SK-N-MC (cell line): ENCODE results near the gene TBC1D1.

Experiments
- DNase-seq: peaks from one replicate; pipeline ENCODE4 v3.0.0-alpha.2; 2011; ENCODE audit warnings: low read depth, low spot score
- H3K27ac ChIP-seq: fragments of 200-600 bp; sonication (generic); 2 replicates; pipeline ENCODE4 v1.5.1; 2016; ENCODE audit warnings: mixed run types
- H3K36me3 ChIP-seq: fragments of 200-600 bp; sonication (generic); 2 replicates; pipeline ENCODE4 v1.6.1; 2017; ENCODE audit warnings: antibody characterized with exemption, low read length, mixed read lengths; ENCODE audit not compliant: insufficient read depth
- H3K4me3 ChIP-seq: fragments of 200-600 bp; sonication (generic); 2 replicates; pipeline ENCODE4 v1.5.1; 2016
- H3K9ac ChIP-seq: fragments of 200-600 bp; sonication (generic); 2 replicates; pipeline ENCODE4 v1.8.0; 2017; ENCODE audit warnings: mixed run types, mixed read lengths; ENCODE audit not compliant: insufficient read length
- H3K9me3 ChIP-seq: fragments of 200-600 bp; sonication (generic); 2 replicates; pipeline ENCODE4 v1.6.1; 2017; ENCODE audit warnings: low read depth, mild to moderate bottlenecking, antibody characterized with exemption, low read length, moderate library complexity, mixed read lengths
- EZH2 ChIP-seq: fragments of 200-600 bp; sonication (generic); IDR thresholded peaks from one replicate; pipeline ENCODE4 v1.6.1; 2017; ENCODE audit warnings: antibody characterized with exemption
- FOXP2 ChIP-seq: optimal IDR thresholded peaks from 2 replicates; pipeline ENCODE3; 2011; ENCODE audit warnings: mild to moderate bottlenecking, moderate library complexity; ENCODE audit not compliant: insufficient read depth; ENCODE audit errors: extremely low read length, control extremely low read depth
- POLR2AphosphoS5 ChIP-seq: IDR thresholded peaks from 2 replicates; pipeline ENCODE4 v1.6.1; 2012; ENCODE audit warnings: mild to moderate bottlenecking, low read depth, low read length, borderline replicate concordance

The TBC1D1 gene

DNA sequence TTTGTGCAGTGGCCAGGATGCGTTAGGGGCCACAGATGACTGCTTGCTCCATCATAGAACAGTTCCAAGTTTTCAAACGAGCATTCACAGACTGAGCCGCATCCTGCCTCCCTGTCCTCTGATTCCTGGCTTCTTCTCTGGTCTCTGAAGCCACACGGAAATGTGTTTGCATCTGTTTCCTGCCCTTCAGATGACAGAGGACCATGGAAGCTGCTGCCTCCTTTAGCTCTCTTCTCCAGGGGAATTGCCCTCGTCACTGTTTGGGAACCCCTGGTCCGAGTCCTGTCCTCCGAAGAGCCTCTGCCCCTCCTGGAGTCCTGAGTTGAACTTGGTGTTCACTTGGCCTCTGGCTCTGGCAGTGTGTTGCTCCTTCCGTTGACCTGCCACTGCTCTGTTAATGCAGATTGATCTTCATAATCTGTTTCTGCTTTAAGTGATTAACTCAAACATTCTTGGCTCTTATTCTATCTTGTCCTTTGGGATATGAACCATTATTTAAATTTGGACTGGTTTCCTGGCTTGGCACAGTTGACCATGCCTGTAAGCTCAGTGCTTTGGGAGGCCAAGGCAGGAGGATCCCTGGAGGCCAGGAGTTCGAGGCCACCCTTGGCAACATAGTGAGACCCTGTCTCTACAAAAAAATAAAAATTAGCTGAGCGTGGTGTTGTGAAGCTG is 165.3 kb downstream of the TBC1D1 start:
- no peaks in the 10 kb centered on the region for H3K9me3 ChIP-seq
- no peak overlapping the region for H3K27ac ChIP-seq
- H3K36me3 ChIP-seq: no peaks in the 10 kb centered on the region; the same call in 1 of the 2 replicates
- H3K4me3 ChIP-seq: no peak overlapping the region
- TF ChIP-seq EZH2 (no peak), POLR2AphosphoS5 (no peak), FOXP2 (no peak)
- DNase-seq: no peak
- no peak overlapping the region for H3K9ac ChIP-seq

- no peaks in the 10 kb centered on the region; the same call in 1 of the 2 replicates for H3K36me3 ChIP-seq
- H3K4me3 ChIP-seq: no peak overlapping the region
- no peak overlapping the region for H3K27ac ChIP-seq
- no peak overlapping the region for H3K9ac ChIP-seq
- no peak for DNase-seq
- TF ChIP-seq FOXP2 (no peak), POLR2AphosphoS5 (no peak), EZH2 (no peak)
- no peaks in the 10 kb centered on the region for H3K9me3 ChIP-seq
Observed at GRCh38 chr4:38058151-38058550, 167.3 kb downstream of the TBC1D1 start.

- no peaks in the 10 kb centered on the region for H3K36me3 ChIP-seq
- no peak overlapping the region for H3K27ac ChIP-seq
- no peak overlapping the region for H3K4me3 ChIP-seq
- TF ChIP-seq FOXP2 (no peak), POLR2AphosphoS5 (no peak), EZH2 (no peak)
- H3K9me3 ChIP-seq: no peaks in the 10 kb centered on the region
- H3K9ac ChIP-seq: no peak overlapping the region
- DNase-seq: no peak
Observed at GRCh38 chr4:38060829-38061431, 170.0 kb downstream of the TBC1D1 start.

DNA sequence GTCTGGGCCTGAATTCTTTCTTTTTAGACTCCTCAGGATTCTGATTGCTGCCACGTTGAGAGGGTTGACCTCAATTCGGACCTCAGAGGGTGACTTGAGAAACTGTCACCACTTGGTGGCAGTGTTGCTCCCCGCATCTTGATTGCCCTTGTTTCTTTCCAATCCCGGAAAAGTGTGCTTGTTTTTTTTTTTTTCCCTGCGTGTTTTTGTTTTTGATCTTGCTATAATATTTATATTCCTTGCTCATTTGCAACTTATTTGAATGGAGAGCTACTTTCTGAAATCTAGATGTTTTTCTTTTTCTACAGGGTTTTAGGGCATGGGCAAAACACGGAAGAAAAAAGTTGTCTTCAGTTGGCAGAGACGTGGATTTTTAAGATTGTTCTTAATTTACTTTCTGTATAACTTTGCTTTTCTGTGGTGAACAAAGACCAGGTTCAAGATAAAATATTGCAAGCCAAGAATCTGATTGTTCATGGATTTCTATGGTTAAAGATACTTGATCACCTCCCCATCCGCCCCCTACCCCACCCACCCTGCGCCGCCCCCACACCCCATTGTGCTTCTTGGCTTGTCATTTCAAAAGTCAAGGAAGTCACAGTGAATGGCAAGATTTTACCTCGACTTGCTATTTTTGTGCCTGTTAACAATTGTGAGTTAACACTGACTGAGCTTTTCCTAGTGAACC is 171.3 kb downstream of the TBC1D1 start:
- TF ChIP-seq EZH2 (no peak), FOXP2 (no peak), POLR2AphosphoS5 (no peak)
- H3K36me3 ChIP-seq: no peaks in the 10 kb centered on the region
- H3K9ac ChIP-seq: no peak overlapping the region
- H3K4me3 ChIP-seq: 0 out of 2 replicates have a peak overlapping the region, but pooled peaks have one; percentile 42
- no peaks in the 10 kb centered on the region for H3K9me3 ChIP-seq
- H3K27ac ChIP-seq: no peak overlapping the region
- DNase-seq: peak; percentile 10

DNA sequence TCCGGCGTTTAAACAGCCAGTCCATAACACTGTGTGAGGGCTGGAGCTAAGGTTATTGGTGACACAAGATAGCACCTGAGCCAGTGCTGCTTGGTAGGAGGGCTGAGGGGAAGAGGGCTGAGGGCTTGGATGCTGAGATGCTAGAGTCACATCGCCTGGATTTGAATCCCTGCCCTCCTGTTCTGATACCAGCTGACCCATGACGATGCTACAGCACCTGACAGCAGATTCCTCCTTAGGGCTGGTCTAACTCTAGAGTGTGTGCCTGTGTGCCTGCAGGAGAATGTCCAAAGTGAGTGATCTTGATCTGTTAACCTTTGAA is 171.9 kb downstream of the TBC1D1 start:
- TF ChIP-seq FOXP2: no peak
- TF ChIP-seq EZH2: no peak
- TF ChIP-seq POLR2AphosphoS5: no peak
- Histone ChIP-seq H3K4me3 (no peak overlapping the region), H3K27ac (no peak overlapping the region), H3K36me3 (no peaks in the 10 kb centered on the region), H3K9ac (no peak overlapping the region), H3K9me3 (no peaks in the 10 kb centered on the region)
- DNase-seq: no peak

DNA sequence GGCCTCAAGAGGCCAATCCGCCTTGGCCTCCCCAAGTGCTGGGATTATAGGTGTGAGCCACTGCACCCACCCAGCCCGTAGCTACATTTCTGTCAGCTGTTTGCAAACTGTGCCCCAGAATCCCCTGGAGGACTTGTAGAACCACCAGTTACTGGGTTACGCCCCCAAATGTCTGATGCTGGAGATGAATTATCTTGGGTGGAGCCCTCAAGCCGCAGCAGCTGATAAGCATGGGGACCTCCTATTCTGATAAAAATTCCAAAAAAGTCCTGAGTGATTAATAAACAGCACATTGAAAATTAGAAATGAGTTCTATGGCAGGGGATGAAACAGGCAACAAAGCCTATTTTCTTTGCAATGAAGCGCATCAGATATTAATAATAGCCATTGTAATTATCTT is 174.3 kb downstream of the TBC1D1 start:
- Histone ChIP-seq H3K9me3 (no peaks in the 10 kb centered on the region), H3K4me3 (no peak overlapping the region), H3K36me3 (no peaks in the 10 kb centered on the region), H3K27ac (no peak overlapping the region), H3K9ac (no peak overlapping the region)
- no peak for DNase-seq
- no peak for TF ChIP-seq EZH2
- no peak for TF ChIP-seq POLR2AphosphoS5
- no peak for TF ChIP-seq FOXP2

DNA sequence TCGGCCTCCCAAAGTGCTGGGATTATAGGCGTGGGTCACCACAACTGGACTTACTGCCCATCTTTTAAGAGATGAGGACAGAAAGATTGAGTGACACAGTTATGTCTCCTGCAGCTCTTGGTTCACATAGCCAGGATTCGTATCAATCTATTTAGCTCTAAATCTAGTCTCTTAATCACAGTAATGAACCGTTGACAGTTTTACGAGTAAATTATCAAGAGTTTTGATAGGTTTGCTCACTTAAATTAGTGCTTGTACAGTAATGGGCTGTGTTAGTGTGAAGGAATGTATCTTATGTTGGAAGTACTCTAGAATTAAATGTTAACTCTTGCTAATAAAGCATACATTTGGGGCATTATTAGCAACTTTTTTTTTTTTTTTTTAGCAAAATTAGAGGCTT is 175.0 kb downstream of the TBC1D1 start:
- no peak for DNase-seq
- Histone ChIP-seq H3K27ac (no peak overlapping the region), H3K9ac (no peak overlapping the region), H3K9me3 (no peaks in the 10 kb centered on the region), H3K36me3 (no peaks in the 10 kb centered on the region), H3K4me3 (no peak overlapping the region)
- TF ChIP-seq EZH2 (no peak), FOXP2 (no peak), POLR2AphosphoS5 (no peak)

- no peaks in the 10 kb centered on the region for H3K9me3 ChIP-seq
- no peak for DNase-seq
- TF ChIP-seq POLR2AphosphoS5 (no peak), EZH2 (no peak), FOXP2 (no peak)
- no peak overlapping the region for H3K4me3 ChIP-seq
- no peak overlapping the region for H3K9ac ChIP-seq
- H3K36me3 ChIP-seq: no peaks in the 10 kb centered on the region
- no peak overlapping the region for H3K27ac ChIP-seq
Observed at GRCh38 chr4:38067499-38067898, 176.6 kb downstream of the TBC1D1 start.

DNA sequence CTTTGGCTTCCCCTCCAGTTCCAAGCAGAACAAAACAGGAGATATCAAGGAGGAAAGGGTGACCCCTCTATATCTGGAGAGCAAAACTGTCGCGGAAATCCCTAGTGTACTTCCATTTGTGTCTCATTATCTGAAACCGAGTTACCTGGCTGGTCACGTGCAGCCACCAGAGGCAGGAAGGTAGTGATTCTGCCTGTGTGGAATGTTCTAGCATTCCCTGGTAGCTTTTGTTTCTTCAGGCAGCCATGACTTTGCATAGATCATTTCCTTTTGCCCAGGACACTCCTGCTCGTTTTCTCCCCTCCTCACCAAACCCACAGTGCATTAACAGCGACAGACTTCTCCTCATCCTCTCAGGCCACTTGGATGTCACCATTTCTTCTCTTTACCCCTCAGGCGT is 177.2 kb downstream of the TBC1D1 start:
- no peaks in the 10 kb centered on the region for H3K9me3 ChIP-seq
- no peak overlapping the region for H3K4me3 ChIP-seq
- H3K9ac ChIP-seq: no peak overlapping the region
- H3K27ac ChIP-seq: no peak overlapping the region
- H3K36me3 ChIP-seq: no peaks in the 10 kb centered on the region
- no peak for DNase-seq
- TF ChIP-seq FOXP2 (no peak), EZH2 (no peak), POLR2AphosphoS5 (no peak)
